Osteoblast (primary cell): ENCODE results near the gene NHP2. TPM values are rescaled to one million over a fixed set of nuclear protein-coding genes. Genes with fewer than 3 reads are reported as not detected.

Experiments used
- DNase-seq: peaks from one replicate; pipeline ENCODE4 v3.0.0; 2011; ENCODE audit warnings: low spot score, mixed read lengths; ENCODE audit not compliant: insufficient read length; ENCODE audit errors: missing footprints
- H2AFZ ChIP-seq: 2 replicates; pipeline ENCODE4 v1.6.0; 2011; ENCODE audit warnings: mild to moderate bottlenecking, low read length
- H3K27ac ChIP-seq: 2 replicates; pipeline ENCODE4 v1.5.1; 2011; ENCODE audit warnings: mild to moderate bottlenecking, low read depth, low read length, moderate library complexity
- H3K27me3 ChIP-seq: 2 replicates; pipeline ENCODE4 v1.6.0; 2012; ENCODE audit warnings: mild to moderate bottlenecking, control low read depth, inconsistent platforms, low read length, moderate library complexity; ENCODE audit not compliant: insufficient read depth
- H3K36me3 ChIP-seq: 2 replicates; pipeline ENCODE4 v1.5.1; 2011; ENCODE audit warnings: mild to moderate bottlenecking, low read length, control low read depth, moderate library complexity; ENCODE audit not compliant: insufficient read depth
- H3K4me1 ChIP-seq: 2 replicates; pipeline ENCODE4 v1.5.1; 2011; ENCODE audit warnings: mild to moderate bottlenecking, low read length, control low read depth, moderate library complexity; ENCODE audit not compliant: insufficient read depth
- H3K4me2 ChIP-seq: 2 replicates; pipeline ENCODE4 v1.6.0; 2011; ENCODE audit warnings: mild to moderate bottlenecking, low read length; ENCODE audit not compliant: insufficient read depth
- H3K4me3 ChIP-seq: fragments of 200-600 bp; sonication (generic); 3 replicates; pipeline ENCODE4 v1.5.1; 2012; ENCODE audit warnings: mild to moderate bottlenecking, low read length, inconsistent platforms; ENCODE audit not compliant: insufficient read depth
- H3K79me2 ChIP-seq: 2 replicates; pipeline ENCODE4 v1.6.0; 2012; ENCODE audit warnings: mild to moderate bottlenecking, low read length, control low read depth, inconsistent platforms; ENCODE audit not compliant: insufficient read depth
- H3K9me3 ChIP-seq: 2 replicates; pipeline ENCODE4 v1.5.1; 2011; ENCODE audit warnings: low read depth, low read length, control low read depth
- H4K20me1 ChIP-seq: 2 replicates; pipeline ENCODE4 v1.6.0; 2012; ENCODE audit warnings: mild to moderate bottlenecking, low read length, control low read depth; ENCODE audit not compliant: insufficient read depth
- total RNA-seq: library from RNA; depleted of rRNA; stranded (reverse); fragments of >200 nt; gene quantifications from 2 replicates; pipeline ENCODE4 v1.2.3, GENCODE V29; 2012
- TF ChIP-seq, protein P1 (sequence below): IDR thresholded peaks from 2 replicates; pipeline ENCODE4 v1.5.1; 2011; ENCODE audit warnings: mild to moderate bottlenecking, low read depth, low read length, moderate library complexity; ENCODE audit errors: extremely low read depth

The NHP2 gene
- total RNA-seq, 1 donor: 66.2 TPM

DNA sequence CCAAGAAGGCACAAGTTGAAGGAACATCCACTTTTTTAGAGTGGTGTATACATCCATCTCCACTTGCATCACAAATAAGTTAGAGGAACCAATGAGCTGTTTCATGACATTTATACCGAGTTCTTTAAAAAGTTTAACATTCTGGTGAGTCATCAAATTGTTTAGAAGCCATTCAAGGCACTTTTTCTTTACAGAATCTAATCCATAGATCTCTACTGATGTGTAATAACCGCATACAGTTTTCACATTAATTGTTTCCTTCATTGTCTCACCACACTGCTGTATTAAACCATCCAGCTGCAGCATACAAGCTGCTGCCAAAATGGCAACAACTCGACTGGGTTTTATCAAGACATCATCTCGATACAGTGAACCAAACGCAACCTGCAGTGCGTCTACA lies 32.7 kb upstream of the NHP2 start:
- Histone ChIP-seq H3K9me3 (no peaks in the 10 kb centered on the region), H3K36me3 (no peaks in the 10 kb centered on the region), H3K4me3 (no peak overlapping the region), H3K79me2 (no peaks in the 10 kb centered on the region), H3K27ac (no peak overlapping the region), H3K27me3 (no peaks in the 10 kb centered on the region), H3K4me2 (no peak overlapping the region), H4K20me1 (no peaks in the 10 kb centered on the region), H3K4me1 (no peaks in the 10 kb centered on the region), H2AFZ (no peak overlapping the region)
- TF ChIP-seq, protein P1, sequence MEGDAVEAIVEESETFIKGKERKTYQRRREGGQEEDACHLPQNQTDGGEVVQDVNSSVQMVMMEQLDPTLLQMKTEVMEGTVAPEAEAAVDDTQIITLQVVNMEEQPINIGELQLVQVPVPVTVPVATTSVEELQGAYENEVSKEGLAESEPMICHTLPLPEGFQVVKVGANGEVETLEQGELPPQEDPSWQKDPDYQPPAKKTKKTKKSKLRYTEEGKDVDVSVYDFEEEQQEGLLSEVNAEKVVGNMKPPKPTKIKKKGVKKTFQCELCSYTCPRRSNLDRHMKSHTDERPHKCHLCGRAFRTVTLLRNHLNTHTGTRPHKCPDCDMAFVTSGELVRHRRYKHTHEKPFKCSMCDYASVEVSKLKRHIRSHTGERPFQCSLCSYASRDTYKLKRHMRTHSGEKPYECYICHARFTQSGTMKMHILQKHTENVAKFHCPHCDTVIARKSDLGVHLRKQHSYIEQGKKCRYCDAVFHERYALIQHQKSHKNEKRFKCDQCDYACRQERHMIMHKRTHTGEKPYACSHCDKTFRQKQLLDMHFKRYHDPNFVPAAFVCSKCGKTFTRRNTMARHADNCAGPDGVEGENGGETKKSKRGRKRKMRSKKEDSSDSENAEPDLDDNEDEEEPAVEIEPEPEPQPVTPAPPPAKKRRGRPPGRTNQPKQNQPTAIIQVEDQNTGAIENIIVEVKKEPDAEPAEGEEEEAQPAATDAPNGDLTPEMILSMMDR: no peak
- no peak for DNase-seq

DNA sequence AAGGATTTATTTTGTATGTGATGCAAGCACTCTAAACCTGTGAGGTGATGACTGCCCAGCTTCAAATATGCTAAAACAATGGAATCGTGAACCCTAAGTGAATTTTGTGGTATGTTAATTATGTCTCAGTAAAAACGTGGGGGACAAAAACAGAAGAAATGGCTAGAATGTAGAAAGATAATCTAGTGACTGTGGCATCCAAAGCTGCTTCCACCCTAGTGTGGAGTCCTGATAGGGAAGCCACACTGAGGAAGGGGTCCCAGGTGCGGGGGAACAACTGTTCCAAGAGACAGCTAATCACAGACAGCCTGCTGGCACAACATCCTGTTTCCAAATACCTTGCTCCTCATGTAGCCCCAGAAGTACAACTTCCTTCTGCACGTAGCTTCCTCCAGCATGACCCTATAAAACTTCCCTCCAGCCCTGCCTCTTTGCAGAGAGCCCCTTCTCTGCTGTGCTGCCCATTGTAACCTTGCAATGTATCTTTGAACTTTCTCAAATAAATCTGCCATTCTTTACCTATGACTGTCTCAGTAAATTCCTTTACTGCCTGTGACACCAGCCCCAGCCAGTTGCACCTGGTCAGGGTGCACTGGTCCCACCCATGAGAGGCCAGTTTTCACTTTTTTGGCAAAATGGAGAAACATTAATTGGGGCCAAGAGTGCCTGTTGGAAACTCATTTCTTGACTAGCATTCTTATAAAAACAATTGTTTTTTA lies 28.6 kb upstream of the NHP2 start:
- Histone ChIP-seq H3K79me2 (no peaks in the 10 kb centered on the region), H3K27me3 (no peaks in the 10 kb centered on the region), H3K4me2 (no peak overlapping the region), H3K4me3 (no peak overlapping the region), H3K36me3 (no peaks in the 10 kb centered on the region), H3K9me3 (no peaks in the 10 kb centered on the region), H3K27ac (no peak overlapping the region), H4K20me1 (no peaks in the 10 kb centered on the region), H3K4me1 (no peaks in the 10 kb centered on the region), H2AFZ (no peak overlapping the region)
- TF ChIP-seq, protein P1: no peak
- DNase-seq: no peak

DNA sequence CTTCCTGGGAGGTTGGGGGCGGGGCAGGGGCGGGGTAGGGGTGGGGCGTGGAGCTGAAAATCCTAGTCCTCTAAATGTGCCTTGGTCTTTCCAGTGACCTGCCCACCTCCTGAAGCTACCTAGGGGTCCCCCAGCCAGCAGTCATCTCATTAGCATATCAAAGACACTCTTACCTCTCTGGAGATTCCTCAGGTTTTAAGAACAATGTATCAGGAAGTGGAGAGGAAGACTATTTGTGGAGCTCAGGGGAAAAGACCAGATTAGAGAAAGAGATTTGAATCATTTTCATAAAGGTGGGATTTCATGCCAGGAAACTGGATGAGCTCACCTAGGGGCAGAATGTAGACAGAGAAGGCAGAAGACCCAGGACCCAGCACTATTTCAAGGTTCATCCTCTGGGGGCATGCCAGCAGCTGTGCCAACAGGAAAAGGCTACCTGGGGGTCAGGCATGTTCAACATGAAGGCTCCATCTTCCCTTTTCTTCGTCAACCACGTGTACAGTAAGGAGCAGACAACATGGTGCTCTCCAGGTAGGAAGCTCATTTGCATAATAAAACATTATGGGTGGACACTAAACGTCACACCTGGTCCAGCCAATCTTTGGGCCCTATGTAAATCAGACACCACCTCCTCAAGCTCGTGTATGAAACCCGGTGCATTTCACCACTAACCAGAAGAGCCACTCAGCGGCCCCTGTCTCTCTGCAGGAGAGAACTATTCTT lies 26.6 kb upstream of the NHP2 start:
- Histone ChIP-seq H3K27me3 (no peaks in the 10 kb centered on the region), H3K4me1 (no peaks in the 10 kb centered on the region)
- no peak for DNase-seq

DNA sequence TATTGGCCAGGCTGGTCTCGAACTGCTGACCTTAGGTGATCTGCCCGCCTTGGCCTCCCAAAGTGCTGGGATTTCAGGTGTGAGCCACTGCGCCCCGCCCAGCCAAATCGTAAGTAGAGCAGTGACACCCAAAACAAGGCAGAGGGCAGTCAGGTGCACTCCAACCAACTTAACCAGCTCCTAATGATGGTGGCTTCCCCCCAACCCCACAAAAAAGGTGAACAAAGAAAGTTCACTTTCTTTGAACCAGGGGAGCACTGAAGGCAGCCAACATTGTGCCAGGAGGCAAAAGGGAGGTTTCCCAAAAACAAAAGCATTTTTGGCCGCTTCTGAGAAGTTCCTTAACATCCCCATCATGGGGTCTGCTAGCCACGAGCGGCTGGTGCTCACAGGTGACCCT lies 23.9 kb upstream of the NHP2 start:
- TF ChIP-seq, protein P1: no peak
- no peak for DNase-seq
- Histone ChIP-seq H3K9me3 (no peaks in the 10 kb centered on the region), H2AFZ (no peak overlapping the region), H3K4me3 (no peak overlapping the region), H3K36me3 (no peaks in the 10 kb centered on the region), H3K27me3 (no peaks in the 10 kb centered on the region), H4K20me1 (no peaks in the 10 kb centered on the region), H3K4me1 (no peaks in the 10 kb centered on the region), H3K27ac (no peak overlapping the region), H3K4me2 (no peak overlapping the region), H3K79me2 (no peaks in the 10 kb centered on the region)

More for the DNA sequence above, 26.6 kb upstream of the NHP2 start:
- Histone ChIP-seq H3K4me3 (no peak overlapping the region), H4K20me1 (no peaks in the 10 kb centered on the region), H3K4me2 (no peak overlapping the region), H2AFZ (no peak overlapping the region), H3K9me3 (no peaks in the 10 kb centered on the region), H3K79me2 (no peaks in the 10 kb centered on the region), H3K36me3 (no peaks in the 10 kb centered on the region), H3K27ac (no peak overlapping the region)
- TF ChIP-seq, protein P1: no peak
